Thymus (tissue), 11 donors: ENCODE results near the gene TCEANC. TPM values are rescaled to one million over a fixed set of nuclear protein-coding genes. Genes with fewer than 3 reads are reported as not detected.

Source experiments
- DNase-seq, 9 donors: peaks; one replicate each; pipeline ENCODE4 v3.0.0-alpha.2; 2013; ENCODE audit warnings: low spot score in 9 of 9, low read depth in 6 of 9, missing footprints in 1 of 9
- H3K27ac ChIP-seq, 2 donors: one replicate each; pipeline ENCODE4 v1.5.1; 2013; ENCODE audit warnings: control low read depth in 1 of 2, low read depth in 1 of 2, low read length in 1 of 2, mild to moderate bottlenecking in 1 of 2, moderate library complexity in 1 of 2
- H3K27me3 ChIP-seq, 2 donors: one replicate each; pipeline ENCODE4 v1.5.1; 2013; ENCODE audit warnings: low read length in 1 of 2; ENCODE audit not compliant: control insufficient read depth in 2 of 2, insufficient read depth in 1 of 2
- H3K36me3 ChIP-seq, 2 donors: one replicate each; pipeline ENCODE4 v1.5.1; 2013; ENCODE audit warnings: low read length in 1 of 2, mild to moderate bottlenecking in 1 of 2, moderate library complexity in 1 of 2; ENCODE audit not compliant: control insufficient read depth in 2 of 2, insufficient read depth in 2 of 2
- H3K4me1 ChIP-seq, 2 donors: one replicate each; pipeline ENCODE4 v1.5.1; 2013; ENCODE audit warnings: low read length in 2 of 2; ENCODE audit not compliant: control insufficient read depth in 2 of 2, insufficient read depth in 2 of 2
- H3K4me3 ChIP-seq, 2 donors: one replicate each; pipeline ENCODE4 v1.5.1; 2013; ENCODE audit warnings: low read length in 2 of 2, control low read depth in 1 of 2, mild to moderate bottlenecking in 1 of 2
- H3K9me3 ChIP-seq, 2 donors: one replicate each; pipeline ENCODE4 v1.5.1; 2013; ENCODE audit warnings: low read length in 1 of 2, mild to moderate bottlenecking in 1 of 2; ENCODE audit not compliant: control insufficient read depth in 2 of 2, insufficient read depth in 1 of 2
- WGBS: extraction: QIAGEN DNeasy Blood & Tissue Kit; methylation state at CpG from one replicate; pipeline ENCODE4 v1.1.7; 2013; 5-methylcytosine and 5-hydroxymethylcytosine counted together
- polyA plus RNA-seq: library from polyadenylated mRNA; stranded (reverse); fragments of 200-250 nt; gene quantifications from one replicate; pipeline ENCODE4 v1.2.3, GENCODE V29; 2013
- total RNA-seq: library from RNA; stranded (reverse); fragments of 120-200 nt; gene quantifications from one replicate; pipeline ENCODE4 v1.2.4, GENCODE V29; 2013
- donor health status: healthy.

TCEANC gene
- total and polyA plus RNA-seq, 2 donors = 6.9 to 9.2 TPM

DNA sequence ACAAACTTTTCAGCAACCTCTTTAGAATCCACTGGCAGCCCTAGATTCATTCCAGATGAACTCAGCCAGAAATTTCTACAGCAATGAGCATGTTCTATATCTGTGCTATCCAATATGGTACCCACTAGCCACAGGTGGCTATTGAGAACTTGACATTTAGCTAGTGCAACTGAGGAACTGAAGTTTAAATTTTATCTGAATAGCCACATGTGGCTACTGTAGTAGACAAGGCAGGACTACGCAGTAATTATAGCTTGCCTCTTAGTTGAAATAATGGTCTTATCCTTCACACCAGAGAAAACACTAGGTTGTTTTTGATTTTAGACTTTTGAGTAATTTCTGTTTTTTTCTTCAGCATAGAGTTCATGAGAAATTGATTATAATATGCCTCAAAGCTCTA lies 2.6 kb upstream of the TCEANC start:
- DNase-seq = no peak
- no peak overlapping the region for H3K27ac ChIP-seq
- no peaks in the 10 kb centered on the region for H3K36me3 ChIP-seq
- no peak overlapping the region for H3K4me3 ChIP-seq
- H3K9me3 ChIP-seq = no peaks in the 10 kb centered on the region
- 100% methylated on average over 1 of the region's 1 CpG for WGBS
- peaks cover 0 to 6% of the 10 kb centered on the region in 2 donors for H3K4me1 ChIP-seq
- H3K27me3 ChIP-seq = peaks cover 0 to 7% of the 10 kb centered on the region in 2 donors

- no peaks in the 10 kb centered on the region for H3K9me3 ChIP-seq
- H3K27ac ChIP-seq = no peak overlapping the region
- H3K27me3 ChIP-seq = peaks cover 0 to 7% of the 10 kb centered on the region in 2 donors
- no peak overlapping the region for H3K4me3 ChIP-seq
- no peak for DNase-seq
- H3K4me1 ChIP-seq = peaks cover 0 to 6% of the 10 kb centered on the region in 2 donors
- WGBS = 98% methylated on average over 3 of the region's 3 CpGs
- peaks cover 0 to 5% of the 10 kb centered on the region in 2 donors for H3K36me3 ChIP-seq
These were observed 1.8 kb upstream of the TCEANC start for GRCh38 chrX:13651150-13651549.

- Histone ChIP-seq H3K4me3 (peak overlapping the region; percentile 70 to 81), H3K36me3 (peaks cover 0 to 5% of the 10 kb centered on the region in 2 donors), H3K27ac (peak overlapping the region in 1 of 2 donors; percentile 95), H3K27me3 (peaks cover 0 to 7% of the 10 kb centered on the region in 2 donors), H3K9me3 (no peaks in the 10 kb centered on the region), H3K4me1 (peaks cover 0 to 6% of the 10 kb centered on the region in 2 donors)
- DNase-seq = peak in 1 of 9 donors; percentile 0
- WGBS = 63% methylated on average over 7 of the region's 7 CpGs
These were observed 601 bp upstream of the TCEANC start for GRCh38 chrX:13652287-13652793.

DNA sequence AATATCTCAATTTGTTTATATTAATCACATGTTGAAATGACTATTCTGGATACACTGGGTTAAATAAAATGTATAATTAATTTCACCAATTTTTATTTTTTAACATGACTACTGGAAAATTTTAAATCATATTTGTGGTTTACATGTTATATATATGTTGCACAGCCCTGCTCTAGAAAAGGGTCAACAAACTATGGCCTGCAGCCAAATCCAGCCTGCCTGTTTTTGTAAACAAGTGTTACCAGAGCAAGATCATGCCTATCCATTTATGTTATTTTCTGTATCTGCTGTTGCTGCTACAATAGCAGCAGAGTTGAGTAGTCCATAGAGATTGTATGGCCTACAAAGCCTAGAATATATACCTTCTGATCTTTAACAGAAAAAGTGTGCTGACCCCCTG lies 1.2 kb downstream of the TCEANC start:
- H3K36me3 ChIP-seq = peaks cover 0 to 5% of the 10 kb centered on the region in 2 donors
- peak overlapping the region in 1 of 2 donors; percentile 81 for H3K4me3 ChIP-seq
- H3K4me1 ChIP-seq = peaks cover 0 to 6% of the 10 kb centered on the region in 2 donors
- H3K9me3 ChIP-seq = no peaks in the 10 kb centered on the region
- H3K27ac ChIP-seq = peak overlapping the region in 1 of 2 donors; percentile 95
- DNase-seq = no peak
- peaks cover 0 to 6% of the 10 kb centered on the region in 2 donors for H3K27me3 ChIP-seq

GRCh38 chrX:13655674-13656073 lies 2.7 kb downstream of the TCEANC start:
- WGBS = 96% methylated on average over 3 of the region's 3 CpGs
- no peak overlapping the region for H3K27ac ChIP-seq
- H3K27me3 ChIP-seq = peaks cover 0 to 4% of the 10 kb centered on the region in 2 donors
- no peaks in the 10 kb centered on the region for H3K9me3 ChIP-seq
- DNase-seq = no peak
- H3K36me3 ChIP-seq = peaks cover 4 to 5% of the 10 kb centered on the region in 2 donors
- H3K4me1 ChIP-seq = peaks cover 0 to 6% of the 10 kb centered on the region in 2 donors
- H3K4me3 ChIP-seq = no peak overlapping the region

DNA sequence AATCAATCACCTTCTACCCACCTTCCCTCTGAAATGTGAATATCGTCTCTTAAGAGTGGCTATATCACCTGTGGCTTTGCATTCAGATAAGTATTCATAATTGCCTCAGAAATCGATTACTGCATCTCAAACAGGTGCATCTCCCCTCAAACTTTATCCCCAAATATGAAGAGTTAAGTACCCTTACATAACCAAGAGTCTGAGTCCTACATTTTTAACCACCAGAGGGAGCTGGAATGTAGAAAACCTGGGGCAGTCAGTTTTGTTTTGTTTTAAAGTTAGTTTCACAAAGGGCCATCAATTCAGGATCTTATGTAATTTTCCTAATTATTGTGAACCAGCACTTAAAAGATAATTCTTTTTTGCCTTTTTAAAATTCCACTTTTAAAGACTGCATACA lies 5.7 kb downstream of the TCEANC start:
- DNase-seq = peak in 7 of 9 donors; percentile 21 to 76 (median 38)

GRCh38 chrX:13659063-13659462 lies 6.1 kb downstream of the TCEANC start:
- Histone ChIP-seq H3K36me3 (peaks cover 13 to 15% of the 10 kb centered on the region in 2 donors), H3K27me3 (no peaks in the 10 kb centered on the region), H3K4me3 (no peak overlapping the region), H3K9me3 (no peaks in the 10 kb centered on the region), H3K4me1 (no peaks in the 10 kb centered on the region), H3K27ac (no peak overlapping the region)
- 77% methylated on average over 6 of the region's 6 CpGs for WGBS
- DNase-seq = no peak

More for the DNA sequence above, 5.7 kb downstream of the TCEANC start:
- Histone ChIP-seq H3K27ac (no peak overlapping the region), H3K36me3 (peaks cover 9 to 14% of the 10 kb centered on the region in 2 donors), H3K4me3 (no peak overlapping the region), H3K9me3 (no peaks in the 10 kb centered on the region), H3K27me3 (no peaks in the 10 kb centered on the region), H3K4me1 (no peaks in the 10 kb centered on the region)
- WGBS = 13% methylated on average over 2 of the region's 2 CpGs

DNA sequence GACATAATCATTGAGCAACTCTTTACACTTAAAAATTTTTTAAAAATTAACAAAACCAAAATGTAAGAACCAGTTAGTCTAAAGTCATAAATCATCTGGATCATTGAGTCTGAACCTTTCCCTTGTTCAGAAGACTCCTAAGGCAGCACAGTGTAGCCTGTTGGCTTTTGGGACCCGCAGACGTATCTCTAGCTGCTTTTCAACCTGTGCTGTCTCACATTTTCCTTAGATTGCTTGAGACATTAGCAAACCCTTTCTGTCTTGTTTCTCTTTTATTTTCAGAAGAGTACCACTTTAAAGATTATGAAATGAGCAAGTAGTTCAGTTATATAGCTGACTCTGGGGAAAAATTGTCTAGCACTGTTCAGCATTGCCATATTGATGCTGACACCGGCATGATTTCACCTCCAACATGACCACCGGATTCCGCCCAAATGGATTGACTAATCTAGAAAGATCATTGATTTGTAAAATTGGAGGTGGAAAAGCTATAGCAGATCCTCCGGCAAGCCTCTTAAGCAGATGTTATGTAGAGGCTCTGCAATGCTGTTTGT lies 8.9 kb downstream of the TCEANC start:
- no peak overlapping the region for H3K4me3 ChIP-seq
- DNase-seq = no peak
- H3K9me3 ChIP-seq = no peaks in the 10 kb centered on the region
- 96% methylated on average over 6 of the region's 6 CpGs for WGBS
- H3K4me1 ChIP-seq = no peaks in the 10 kb centered on the region
- H3K36me3 ChIP-seq = peaks cover 15 to 16% of the 10 kb centered on the region in 2 donors
- peak overlapping the region in 1 of 2 donors; percentile 32 for H3K27ac ChIP-seq
- no peaks in the 10 kb centered on the region for H3K27me3 ChIP-seq

GRCh38 chrX:13662355-13662791 lies 9.4 kb downstream of the TCEANC start:
- 92% methylated on average over 6 of the region's 6 CpGs for WGBS
- DNase-seq = no peak
- no peaks in the 10 kb centered on the region for H3K4me1 ChIP-seq
- no peaks in the 10 kb centered on the region for H3K9me3 ChIP-seq
- H3K4me3 ChIP-seq = no peak overlapping the region
- H3K27ac ChIP-seq = peak overlapping the region in 1 of 2 donors; percentile 32
- H3K36me3 ChIP-seq = peaks cover 15 to 16% of the 10 kb centered on the region in 2 donors
- H3K27me3 ChIP-seq = no peaks in the 10 kb centered on the region
